DMS 273 treated with DMSO at 0.1 percent for 48 hours (cell line): ENCODE results near the gene DUSP5.

ENCODE experiments used
- DNase-seq: peaks from one replicate; lab custom pipeline; 2025; lab: John Stamatoyannopoulos, UW

DUSP5 gene

GRCh38 chr10:110500515-110500905, 2.8 kb downstream of the DUSP5 start:
- no peak for DNase-seq

DNA sequence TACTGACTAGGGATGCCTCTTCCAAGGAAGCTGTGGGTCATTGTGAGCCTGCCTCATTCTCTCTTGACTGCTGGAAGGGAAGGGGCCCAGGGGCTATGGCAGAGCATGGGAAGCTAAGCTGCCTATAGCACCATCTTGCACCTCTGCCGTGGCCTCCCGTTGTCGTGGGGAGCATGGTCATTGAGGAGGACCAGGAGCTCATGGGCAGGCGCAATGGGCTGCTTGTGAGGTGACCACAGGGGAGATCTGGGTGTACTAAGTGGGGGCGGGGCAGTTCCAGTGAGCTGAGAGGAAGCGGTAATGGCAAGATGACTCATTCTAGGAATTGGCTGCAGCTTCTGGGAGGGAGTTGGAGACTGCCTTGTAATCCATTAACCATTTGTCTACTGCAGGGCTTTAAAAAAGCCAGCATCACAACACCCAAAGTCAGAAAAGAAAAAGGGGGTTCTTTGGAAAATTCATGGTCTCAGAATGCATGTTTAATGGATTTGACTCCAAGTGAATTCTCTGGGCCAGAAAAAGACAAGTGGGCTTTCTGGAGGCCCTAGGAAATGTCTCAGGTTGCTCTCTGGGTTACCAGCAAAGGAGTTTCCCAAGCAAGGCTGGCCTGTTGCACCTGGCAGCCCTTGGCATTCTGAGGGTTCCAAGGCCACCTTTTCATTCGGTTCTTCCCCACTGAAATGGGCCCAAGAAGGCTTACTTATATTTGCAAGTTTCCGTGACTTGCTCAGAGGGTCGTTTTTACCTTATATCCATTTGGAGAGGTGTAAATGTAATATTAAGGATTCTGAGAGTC, 3.6 kb downstream of the DUSP5 start:
- DNase-seq = peak; percentile 26

DNA sequence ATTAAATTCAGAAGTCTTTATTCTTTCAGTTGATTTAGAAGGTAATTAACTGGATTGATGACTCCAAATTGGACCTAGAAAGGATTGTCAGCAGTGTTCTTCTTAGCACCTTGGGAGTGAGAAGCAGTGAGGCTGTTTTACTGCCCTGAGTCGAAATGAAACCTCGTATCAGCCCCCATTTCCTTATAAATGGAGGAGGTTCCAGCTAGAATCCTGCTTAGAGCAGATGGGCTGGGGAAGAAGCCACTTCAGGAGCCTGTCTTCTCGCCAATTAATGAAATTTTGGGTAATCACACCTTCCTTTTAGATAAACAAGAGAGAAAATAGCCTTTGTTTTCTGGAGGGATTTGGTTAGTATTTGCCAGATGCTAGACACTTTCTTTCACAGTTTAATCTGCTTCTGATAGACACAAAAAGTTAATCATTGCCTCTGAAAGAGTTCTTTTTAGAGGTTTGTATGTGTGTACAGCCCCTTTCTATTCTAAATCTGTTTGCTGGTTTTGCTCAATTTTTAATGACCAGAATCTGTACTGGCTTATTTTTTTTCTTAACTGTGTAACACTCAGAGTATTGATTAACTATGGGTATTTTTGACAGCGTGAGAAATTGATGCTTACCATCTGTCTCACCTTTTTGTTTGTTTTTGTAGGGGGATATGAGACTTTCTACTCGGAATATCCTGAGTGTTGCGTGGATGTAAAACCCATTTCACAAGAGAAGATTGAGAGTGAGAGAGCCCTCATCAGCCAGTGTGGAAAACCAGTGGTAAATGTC, 4.6 kb downstream of the DUSP5 start:
- DNase-seq = no peak

DNA sequence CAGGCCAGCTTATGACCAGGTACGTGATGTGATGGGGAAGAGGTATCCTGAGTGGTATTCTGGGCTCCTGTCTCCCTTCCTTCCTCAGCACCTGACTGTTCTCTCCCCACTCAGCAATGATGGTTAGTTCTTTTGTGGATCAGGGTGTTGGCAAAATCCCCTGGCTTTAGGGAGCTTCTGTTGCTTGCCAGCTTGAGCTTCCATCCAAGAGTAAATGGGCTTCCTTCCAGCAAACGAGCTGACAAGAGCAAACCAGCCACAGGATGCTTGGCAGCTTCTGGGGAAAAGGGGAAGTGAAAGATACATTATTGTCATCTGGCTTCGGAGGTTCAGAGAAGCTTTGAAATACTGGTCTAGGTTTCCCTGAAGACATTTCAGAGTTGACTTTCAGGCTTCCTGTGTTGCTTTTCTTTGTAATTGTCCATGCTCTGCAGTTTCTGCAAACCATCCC, 5.2 kb downstream of the DUSP5 start:
- DNase-seq = peak; percentile 11

- no peak for DNase-seq
Observed at GRCh38 chr10:110503528-110504110, 5.9 kb downstream of the DUSP5 start.

DNA sequence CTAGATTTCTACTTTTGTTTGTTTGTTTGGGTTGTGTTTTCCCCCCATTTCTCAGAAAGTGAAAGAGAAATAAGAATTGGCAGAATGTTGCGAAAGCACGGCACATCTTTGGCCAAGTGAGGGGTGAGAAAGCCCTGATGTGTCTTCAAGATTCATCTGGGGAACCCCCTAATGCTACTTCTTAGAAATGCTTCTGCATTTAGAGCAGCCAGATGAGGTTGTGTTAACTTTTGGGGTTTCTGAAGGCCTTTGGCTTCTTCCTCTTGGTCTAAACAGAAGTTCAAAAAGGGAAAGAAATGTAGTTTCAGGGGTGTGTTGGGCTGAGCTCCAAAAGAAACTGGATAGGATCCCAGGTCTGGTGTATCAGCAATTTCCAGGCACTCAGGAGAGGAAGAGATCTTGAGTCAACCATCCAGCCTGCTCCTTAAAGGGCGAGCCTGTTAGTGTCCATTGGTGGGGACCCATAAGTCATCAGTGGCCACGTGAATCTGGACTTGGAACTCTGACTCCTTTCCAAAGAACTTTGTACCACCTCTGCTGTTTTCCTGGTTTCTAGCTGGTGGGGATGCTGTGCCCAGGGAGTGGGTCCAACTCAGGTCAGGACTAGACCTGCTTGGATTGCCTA, 6.5 kb downstream of the DUSP5 start:
- no peak for DNase-seq

- no peak for DNase-seq
Observed at GRCh38 chr10:110505130-110505770, 7.5 kb downstream of the DUSP5 start.

GRCh38 chr10:110506448-110506847, 8.7 kb downstream of the DUSP5 start:
- no peak for DNase-seq

GRCh38 chr10:110507346-110507745, 9.6 kb downstream of the DUSP5 start:
- no peak for DNase-seq

GRCh38 chr10:110508159-110508788, 10.6 kb downstream of the DUSP5 start:
- DNase-seq = no peak

DNA sequence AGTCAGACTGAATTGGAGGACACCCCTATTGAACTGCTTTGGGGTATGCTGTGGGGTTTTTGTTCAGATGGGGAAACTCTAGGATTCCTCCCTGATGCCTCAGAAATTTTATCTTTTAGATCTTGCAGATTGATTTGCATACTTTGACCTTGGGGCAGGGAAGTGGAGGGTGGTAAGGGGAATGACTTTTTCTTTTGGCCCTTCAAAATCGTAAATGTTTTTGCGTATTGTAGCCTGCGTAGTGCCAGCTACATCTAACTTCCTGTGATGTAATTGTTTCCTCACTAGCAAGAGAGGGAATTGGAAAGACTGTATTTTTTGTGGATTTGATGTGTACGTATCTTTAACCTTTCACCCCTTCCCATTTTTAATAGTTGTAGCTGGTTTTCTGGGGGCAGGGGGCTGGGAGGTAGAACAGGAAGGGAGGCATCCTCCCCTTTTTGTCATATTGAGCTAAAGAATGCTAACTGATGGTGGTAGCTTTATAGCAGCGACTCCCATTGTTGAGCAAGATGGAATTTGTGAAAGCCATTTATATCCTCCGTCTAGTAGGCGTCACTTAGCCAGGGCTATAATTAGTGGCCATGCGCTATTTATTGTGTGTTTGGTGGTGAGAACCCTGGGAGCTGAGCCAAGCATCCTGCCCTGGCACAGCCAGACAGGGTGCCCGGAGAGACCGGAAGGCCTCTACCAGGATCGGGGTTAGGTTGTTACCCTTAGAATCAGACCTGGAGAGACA, 11.3 kb downstream of the DUSP5 start:
- DNase-seq = no peak

DNA sequence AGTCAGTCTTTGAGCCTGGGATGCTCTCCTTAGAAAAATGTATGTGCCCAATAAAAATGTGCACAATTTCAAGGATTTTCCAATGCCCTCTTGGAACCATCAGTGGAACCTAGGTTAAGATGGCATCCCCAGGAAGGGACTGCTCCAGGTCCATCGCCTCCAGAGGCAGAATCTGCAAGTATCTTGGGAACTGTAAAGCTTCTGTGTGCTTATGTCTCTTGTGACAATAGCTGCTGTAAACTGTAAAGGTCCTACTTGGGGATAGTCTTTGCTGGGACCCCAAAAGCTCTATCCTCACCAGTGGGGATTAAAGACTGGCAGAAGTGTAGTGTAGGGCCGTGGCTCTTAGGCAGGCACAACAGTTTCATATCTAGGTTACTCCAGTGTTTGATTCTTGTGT, 11.9 kb downstream of the DUSP5 start:
- DNase-seq = no peak

- no peak for DNase-seq
Observed at GRCh38 chr10:110510086-110510485, 12.4 kb downstream of the DUSP5 start.

DNA sequence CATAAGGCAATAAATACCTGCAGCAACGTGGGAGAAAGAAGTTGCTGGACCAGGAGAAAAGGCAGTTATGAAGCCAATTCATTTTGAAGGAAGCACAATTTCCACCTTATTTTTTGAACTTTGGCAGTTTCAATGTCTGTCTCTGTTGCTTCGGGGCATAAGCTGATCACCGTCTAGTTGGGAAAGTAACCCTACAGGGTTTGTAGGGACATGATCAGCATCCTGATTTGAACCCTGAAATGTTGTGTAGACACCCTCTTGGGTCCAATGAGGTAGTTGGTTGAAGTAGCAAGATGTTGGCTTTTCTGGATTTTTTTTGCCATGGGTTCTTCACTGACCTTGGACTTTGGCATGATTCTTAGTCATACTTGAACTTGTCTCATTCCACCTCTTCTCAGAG, 13.0 kb downstream of the DUSP5 start:
- no peak for DNase-seq

DNA sequence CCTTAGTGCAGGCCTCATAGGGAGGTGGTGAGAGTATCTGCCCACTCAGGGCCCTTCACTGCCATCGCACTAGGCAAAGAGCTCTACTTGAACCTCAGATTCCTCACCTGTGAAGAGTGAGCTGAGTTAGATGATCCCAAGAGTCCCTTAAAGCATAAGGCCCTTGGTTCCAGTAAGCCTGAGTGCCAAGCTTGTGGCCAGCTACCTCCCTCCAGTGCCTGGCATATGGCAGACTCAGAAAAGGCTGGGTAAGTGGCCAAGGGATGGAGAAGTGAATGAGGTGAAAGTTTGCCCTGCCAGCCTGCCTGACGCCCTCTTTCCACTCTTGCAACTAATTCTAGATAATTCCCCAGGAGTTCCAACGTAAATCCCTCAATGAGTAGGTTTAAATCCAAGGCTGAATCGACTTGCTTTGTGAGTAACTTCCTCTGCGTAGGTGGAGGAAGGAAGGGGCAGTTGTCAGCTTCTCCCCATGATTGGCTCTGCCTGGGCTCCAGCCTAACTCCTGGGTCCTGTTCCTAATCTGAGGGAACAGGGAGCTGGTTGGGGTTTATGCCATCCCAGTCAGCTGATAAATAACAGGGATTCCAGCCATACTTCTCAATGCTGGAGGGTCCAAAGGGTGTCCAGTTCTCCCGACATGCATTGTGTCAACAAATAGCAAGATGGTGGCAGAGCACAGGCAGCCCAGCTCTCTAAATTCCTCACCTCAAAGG, 14.2 kb downstream of the DUSP5 start:
- no peak for DNase-seq

GRCh38 chr10:110512461-110513187, 14.9 kb downstream of the DUSP5 start:
- DNase-seq = no peak

GRCh38 chr10:110513949-110514348, 16.2 kb downstream of the DUSP5 start:
- DNase-seq = no peak

GRCh38 chr10:110514848-110515247, 17.1 kb downstream of the DUSP5 start:
- DNase-seq = no peak

DNA sequence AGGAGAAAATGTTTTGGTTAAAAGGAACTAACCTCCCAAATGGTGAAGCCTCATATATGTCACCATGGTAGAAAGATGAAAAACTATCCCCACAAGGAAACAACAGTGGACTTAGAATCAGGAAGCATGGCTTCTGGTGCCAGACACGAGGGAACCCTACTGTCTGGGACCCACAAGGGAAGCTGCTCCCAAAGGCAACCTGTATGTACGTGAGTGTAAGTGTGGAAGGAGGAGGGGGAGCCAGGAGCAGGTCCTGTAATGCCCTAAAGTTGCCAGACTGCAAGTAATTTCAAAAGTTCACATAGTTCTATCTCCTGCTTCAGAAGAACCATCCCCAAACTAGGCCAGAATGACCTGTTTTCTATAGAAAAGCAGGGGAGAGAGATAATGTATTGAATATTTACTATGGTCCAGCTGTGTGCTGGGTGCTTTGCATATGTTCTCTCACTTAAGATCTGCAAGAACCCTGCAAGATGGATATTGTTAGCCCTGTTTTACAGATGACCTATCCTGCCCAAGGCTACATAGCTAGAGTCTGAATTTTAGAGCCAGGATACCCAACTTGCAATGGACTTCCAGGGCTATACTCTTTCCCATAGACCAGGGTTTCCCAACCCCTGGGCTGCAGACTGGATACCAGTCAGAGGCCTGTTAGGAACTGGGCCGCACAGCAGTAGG, 19.2 kb downstream of the DUSP5 start:
- no peak for DNase-seq
